Kidney (tissue), 14 donors: ENCODE measurements around the gene TIGD7. TPM values are rescaled to one million over a fixed set of nuclear protein-coding genes. Genes with fewer than 3 reads are reported as not detected.
"Not testable (repeated sequence)": the region's sequence is repeated elsewhere in the genome, so short reads cannot be mapped to it uniquely, and the experiment has no call there.

Experiments used
- DNase-seq, 5 donors: peaks; one replicate each; pipeline ENCODE4 v3.0.0-alpha.2; 2013 to 2020
- FAIRE-seq: peaks from 2 replicates; lab custom pipeline; 2012; peaks lifted over from hg19 to GRCh38; lab: Jason Lieb, UNC
- H3K27ac ChIP-seq, 2 donors: one replicate each; pipeline ENCODE4 v1.7.0; 2013; ENCODE audit warnings: low read depth in 2 of 2, low read length in 2 of 2, inconsistent platforms in 1 of 2
- H3K27me3 ChIP-seq: one replicate; pipeline ENCODE4 v1.7.1; 2013; ENCODE audit warnings: low read length, inconsistent platforms; ENCODE audit not compliant: control insufficient read depth, insufficient read depth
- H3K36me3 ChIP-seq, 3 donors: one replicate each; pipeline versions ENCODE4 v1.7.0 to v1.7.1; 2013; ENCODE audit warnings: low read length in 3 of 3, control low read depth in 1 of 3, inconsistent platforms in 1 of 3; ENCODE audit not compliant: insufficient read depth in 3 of 3, control insufficient read depth in 2 of 3
- H3K4me1 ChIP-seq, 3 donors: one replicate each; pipeline versions ENCODE4 v1.7.0 to v1.7.1; 2013; ENCODE audit warnings: low read length in 3 of 3, inconsistent platforms in 1 of 3, low read depth in 1 of 3; ENCODE audit not compliant: control insufficient read depth in 2 of 3, insufficient read depth in 2 of 3
- H3K4me3 ChIP-seq, 3 donors: one replicate each; pipeline versions ENCODE4 v1.7.0 to v1.8.1; 2013; ENCODE audit warnings: low read length in 3 of 3, control low read depth in 1 of 3, inconsistent platforms in 1 of 3
- H3K9ac ChIP-seq, 3 donors: one replicate each; pipeline versions ENCODE4 v1.7.0 to v1.7.1; 2013; ENCODE audit warnings: low read length in 3 of 3, control low read depth in 1 of 3, inconsistent platforms in 1 of 3
- H3K9me3 ChIP-seq, 3 donors: one replicate each; pipeline versions ENCODE4 v1.7.0 to v1.7.1; 2013; ENCODE audit warnings: low read length in 3 of 3, control low read depth in 1 of 3, inconsistent platforms in 1 of 3; ENCODE audit not compliant: control insufficient read depth in 2 of 3, insufficient read depth in 1 of 3
- CTCF ChIP-seq: IDR thresholded peaks from 3 replicates; pipeline ENCODE4 v1.5.1; 2012; ENCODE audit warnings: mild to moderate bottlenecking, moderate library complexity, borderline replicate concordance; ENCODE audit not compliant: insufficient read depth; ENCODE audit errors: extremely low read depth
- intact Hi-C: fragments of 100-400 bp; cut with DNase I; formaldehyde crosslinking; loops from one replicate; pipeline ENCODE4 v1.11.1; 2022
- polyA plus RNA-seq: library from polyadenylated mRNA; stranded (reverse); fragments of 350-450 nt; fragmentation: Illumina TruSeq; extraction: RNeasy Lipid Tissue Mini Kit (QIAGEN cat#74804); gene quantifications from one replicate; pipeline ENCODE4 v1.2.3, GENCODE V29; 2014; ENCODE audit warnings: low read depth, low replicate concordance; ENCODE audit not compliant: insufficient read depth
- total RNA-seq: library from RNA; stranded (reverse); fragmentation: NEBNext Ultra II Directional; extraction: Animal tissue kit (Norgen Biotek cat#: 25700); gene quantifications from one replicate; pipeline ENCODE4 v1.2.1, GENCODE V29; 2021
- donor health status: control.
- donor health status: control.
- donor health status: control.
- donor health status: control.
- donor health status: control.
- donor health status: DM: yes; HTN: yes; CAD: no.
- donor health status: Normal renal cell carcinoma (clear cell type).

TIGD7 gene
- total and polyA plus RNA-seq, 2 donors from 2014 or later, result 4.2 to 7.5 TPM

GRCh38 chr16:3281222-3281820 is 23.9 kb downstream of the TIGD7 start:
- no peak overlapping the region for H3K9ac ChIP-seq
- no peak for TF ChIP-seq CTCF
- FAIRE-seq (no peak), DNase-seq (no peak)
- H3K4me1 ChIP-seq, result peaks cover 0 to 16% (median 12%) of the 10 kb centered on the region in 3 donors
- no peak overlapping the region for H3K4me3 ChIP-seq
- H3K9me3 ChIP-seq, result peaks cover 0 to 11% (median 0%) of the 10 kb centered on the region in 3 donors
- peaks cover 0 to 7% (median 6%) of the 10 kb centered on the region in 3 donors for H3K36me3 ChIP-seq
- no peak overlapping the region for H3K27ac ChIP-seq
- H3K27me3 ChIP-seq, result no peaks in the 10 kb centered on the region
- intact Hi-C loops, result no loop called here

GRCh38 chr16:3276679-3277078 is 28.6 kb downstream of the TIGD7 start:
- intact Hi-C loops, result no loop called here
- no peaks in the 10 kb centered on the region for H3K36me3 ChIP-seq
- DNase-seq, result no peak
- no peak for TF ChIP-seq CTCF
- H3K4me1 ChIP-seq, result no peaks in the 10 kb centered on the region
- no peak for FAIRE-seq
- H3K27ac ChIP-seq, result no peak overlapping the region
- no peaks in the 10 kb centered on the region for H3K9me3 ChIP-seq
- H3K27me3 ChIP-seq, result no peaks in the 10 kb centered on the region
- no peak overlapping the region for H3K4me3 ChIP-seq
- H3K9ac ChIP-seq, result no peak overlapping the region

- no peak for TF ChIP-seq CTCF
- H3K27ac ChIP-seq, result peak overlapping the region in 1 of 2 donors; percentile 1
- no peaks in the 10 kb centered on the region for H3K27me3 ChIP-seq
- H3K4me1 ChIP-seq, result no peaks in the 10 kb centered on the region
- DNase-seq (no peak), FAIRE-seq (no peak)
- H3K9ac ChIP-seq, result no peak overlapping the region
- intact Hi-C loops, result no loop called here
- no peaks in the 10 kb centered on the region for H3K36me3 ChIP-seq
- H3K9me3 ChIP-seq, result no peaks in the 10 kb centered on the region
- no peak overlapping the region for H3K4me3 ChIP-seq
Measured at GRCh38 chr16:3274947-3275346, 30.3 kb downstream of the TIGD7 start.

- intact Hi-C loops, result no loop called here
- Histone ChIP-seq H3K9me3 (no peaks in the 10 kb centered on the region), H3K4me3 (no peak overlapping the region), H3K36me3 (no peaks in the 10 kb centered on the region), H3K27ac (no peak overlapping the region), H3K4me1 (no peaks in the 10 kb centered on the region), H3K27me3 (no peaks in the 10 kb centered on the region), H3K9ac (no peak overlapping the region)
- FAIRE-seq, result no peak
- TF ChIP-seq CTCF, result no peak
- peak in 3 of 5 donors; percentile 51 to 64 (median 60) for DNase-seq
Measured at GRCh38 chr16:3274490-3274889, 30.7 kb downstream of the TIGD7 start.

GRCh38 chr16:3271281-3271680 is 33.9 kb downstream of the TIGD7 start:
- H3K9me3 ChIP-seq, H3K9ac ChIP-seq, DNase-seq, H3K4me1 ChIP-seq, H3K27ac ChIP-seq, H3K36me3 ChIP-seq, FAIRE-seq, H3K4me3 ChIP-seq, H3K27me3 ChIP-seq, intact Hi-C loops: not testable (repeated sequence)
